GM12878 (cell line): ENCODE results near the gene EPHA2. TPM values are rescaled to one million over a fixed set of nuclear protein-coding genes. Genes with fewer than 3 reads are reported as not detected.

Source experiments
- ATAC-seq: fragments of 200-7000 bp; cut with Tn5 transposase; 3 replicates; pipeline ENCODE4 v1.9.1; 2020; ENCODE audit warnings: mild to moderate bottlenecking, moderate library complexity
- BruUV-seq: library from RNA; stranded (reverse); fragments of 400-500 nt; replicated peaks from 2 replicates; lab custom pipeline; 2021; lab: Mats Ljungman, UMichigan
- CTCF ChIA-PET: fragments of 300-600 bp; sonication (Branson Sonifier 250); formaldehyde crosslinking; extraction: SDS; loops from one replicate; lab custom pipeline; 2021; ENCODE audit warnings: inconsistent platforms; lab: Yijun Ruan, JAX
- POLR2A ChIA-PET: fragments of 350-600 bp; formaldehyde crosslinking; extraction: SDS; loops from one replicate; lab custom pipeline; 2021; ENCODE audit warnings: inconsistent platforms; lab: Charles Lee
- RAD21 ChIA-PET: fragments of 300-600 bp; sonication (Branson Sonifier 250); formaldehyde crosslinking; loops from one replicate; lab custom pipeline; 2023; ENCODE audit warnings: antibody characterized with exemption; ENCODE audit not compliant: unreplicated experiment; lab: Charles Lee
- SMC1A ChIA-PET: fragments of 300-600 bp; sonication (Branson Sonifier 250); formaldehyde crosslinking; loops from one replicate; lab custom pipeline; 2023; ENCODE audit not compliant: unreplicated experiment, uncharacterized antibody; lab: Charles Lee
- DNase-seq: peaks from one replicate; pipeline ENCODE4 v3.0.0-alpha.2; 2011; ENCODE audit warnings: low read depth, low spot score
- FAIRE-seq: peaks from 3 replicates; lab custom pipeline; 2011; peaks lifted over from hg19 to GRCh38; lab: Jason Lieb, UNC
- H2AFZ ChIP-seq: 2 replicates; pipeline ENCODE4 v1.6.0; 2011; ENCODE audit warnings: low read depth, low read length, control low read depth; ENCODE audit not compliant: control insufficient read depth
- H3K27ac ChIP-seq: 2 replicates; pipeline ENCODE4 v1.5.1; 2011; ENCODE audit warnings: control low read depth; ENCODE audit not compliant: control insufficient read depth, insufficient read depth
- H3K27me3 ChIP-seq, 2 experiments: replicated peaks in 1 of 2; 2 replicates each; pipeline versions ENCODE4 v1.6.0 to v1.6.1; 2011; ENCODE audit warnings: low read length in 1 of 2; ENCODE audit not compliant: control insufficient read depth in 2 of 2, insufficient read depth in 2 of 2
- H3K36me3 ChIP-seq, 2 experiments: 2 replicates each; pipeline ENCODE4 v1.5.1; 2011; ENCODE audit warnings: low read length in 1 of 2; ENCODE audit not compliant: control insufficient read depth in 2 of 2, insufficient read depth in 2 of 2
- H3K4me1 ChIP-seq: 2 replicates; pipeline ENCODE4 v1.6.1; 2011; ENCODE audit warnings: mild to moderate bottlenecking, low read length, moderate library complexity, mixed read lengths; ENCODE audit not compliant: control insufficient read depth, insufficient read depth
- H3K4me2 ChIP-seq: 2 replicates; pipeline ENCODE4 v1.6.0; 2011; ENCODE audit warnings: control low read depth; ENCODE audit not compliant: control insufficient read depth, insufficient read depth
- H3K4me3 ChIP-seq: fragments of 200-600 bp; sonication (generic); 2 replicates; pipeline ENCODE4 v1.5.1; 2016
- H3K79me2 ChIP-seq: 2 replicates; pipeline ENCODE4 v1.6.0; 2011; ENCODE audit warnings: low read length; ENCODE audit not compliant: control insufficient read depth, insufficient read depth
- H3K9ac ChIP-seq: 2 replicates; pipeline ENCODE4 v1.8.0; 2011; ENCODE audit warnings: low read length, control low read depth, mixed read lengths; ENCODE audit not compliant: control insufficient read depth, insufficient read depth
- H3K9me3 ChIP-seq: replicated peaks from 3 replicates; pipeline ENCODE4 v1.5.1; 2011; ENCODE audit warnings: mild to moderate bottlenecking, low read length; ENCODE audit not compliant: control insufficient read depth, insufficient read depth
- H4K20me1 ChIP-seq: 2 replicates; pipeline ENCODE4 v1.6.0; 2011; ENCODE audit not compliant: control insufficient read depth, insufficient read depth
- CREM ChIP-seq: IDR thresholded peaks from 2 replicates; pipeline ENCODE4 v1.6.1; 2014; ENCODE audit warnings: antibody characterized with exemption, low read depth
- FOXK2 ChIP-seq: fragments of 450-650 bp; IDR thresholded peaks from 2 replicates; pipeline ENCODE4 v1.6.1; 2017; ENCODE audit warnings: mild to moderate bottlenecking, moderate library complexity
- POLR2A ChIP-seq: IDR thresholded peaks from 2 replicates; pipeline ENCODE4 v1.6.1; 2011; ENCODE audit warnings: low read depth, mild to moderate bottlenecking, low read length
- SMAD1 ChIP-seq: fragments of 450-650 bp; IDR thresholded peaks from 2 replicates; pipeline ENCODE4 v1.6.1; 2018; ENCODE audit warnings: mild to moderate bottlenecking, low read depth; ENCODE audit not compliant: partially characterized antibody
- TBL1XR1 ChIP-seq: IDR thresholded peaks from 2 replicates; pipeline ENCODE4 v1.6.1; 2012; ENCODE audit warnings: low read depth, low read length, improper control_type of control experiment
- ZNF207 ChIP-seq: fragments of 450-650 bp; IDR thresholded peaks from 2 replicates; pipeline ENCODE4 v1.6.1; 2014; ENCODE audit warnings: antibody characterized with exemption, mild to moderate bottlenecking, borderline replicate concordance
- WGBS: methylation state at CpG from one replicate; pipeline ENCODE4 v1.1.6; 2016; ENCODE audit warnings: low lambda C conversion rate; ENCODE audit not compliant: insufficient replicate concordance, insufficient coverage; ENCODE audit errors: missing lambda C conversion rate; 5-methylcytosine and 5-hydroxymethylcytosine counted together
- in situ Hi-C: fragments of 300-500 bp; cut with MboI; formaldehyde crosslinking; loops from 9 replicates; pipeline ENCODE4 v1.14.3; 2018; ENCODE audit warnings: mixed read lengths
- intact Hi-C: fragments of 100-400 bp; cut with micrococcal nuclease; formaldehyde crosslinking; loops from one replicate; pipeline ENCODE4 v1.14.2; 2022; ENCODE audit not compliant: unreplicated experiment
- polyA plus RNA-seq, 11 experiments: library from polyadenylated mRNA; depleted of rRNA in 4 of 11; unstranded in 6 of 11; stranded (reverse) in 5 of 11; fragments of >200 nt; fragmentation: Nextera tagmentation in 4 of 11; fragmentation: Illumina TruSeq in 1 of 11; extraction: Ambion mirVana in 4 of 11; extraction: Trizol in 1 of 11; gene quantifications; 1 replicate in 1 of 11; 2 replicates in 10 of 11; pipeline versions ENCODE4 v1.2.1 to v1.2.3, GENCODE V29; 2011 to 2016; ENCODE audit warnings: inconsistent platforms in 2 of 11, missing spikeins in 2 of 11, low read depth in 1 of 11
- total RNA-seq, 4 experiments: library from RNA; depleted of rRNA in 3 of 4; stranded (reverse); fragments of >200 nt in 3 of 4; fragmentation: Illumina TruSeq in 1 of 4; extraction: Trizol in 1 of 4; gene quantifications; 2 replicates each; pipeline versions ENCODE4 v1.2.1 to v1.2.3, GENCODE V29; 2013 to 2021
- TF ChIP-seq, protein P1 (sequence below): IDR thresholded peaks from 2 replicates; pipeline ENCODE4 v1.6.1; 2012; ENCODE audit warnings: improper control_type of control experiment, low read depth, low read length; ENCODE audit not compliant: insufficient replicate concordance
- TF ChIP-seq, protein P2 (sequence below): fragments of 450-650 bp; IDR thresholded peaks from 2 replicates; pipeline ENCODE4 v1.6.1; 2017; ENCODE audit warnings: low read depth, mild to moderate bottlenecking, moderate library complexity
- TF ChIP-seq, protein P3 (sequence below): fragments of 450-650 bp; IDR thresholded peaks from 2 replicates; pipeline ENCODE4 v1.6.1; 2017; ENCODE audit warnings: antibody characterized with exemption, mild to moderate bottlenecking, moderate library complexity
- TF ChIP-seq, protein P4 (sequence below): fragments of 450-650 bp; conservative IDR thresholded peaks from 2 replicates; pipeline ENCODE4 v1.6.1; 2017; ENCODE audit warnings: mild to moderate bottlenecking, moderate library complexity

Gene EPHA2
- total and polyA plus RNA-seq, 10 of the 15 experiments (the other 5 are each of a cell fraction or from before 2014, with no cell fraction given): 0.04 to 0.51 (median 0.23) TPM; not detected in 2

DNA sequence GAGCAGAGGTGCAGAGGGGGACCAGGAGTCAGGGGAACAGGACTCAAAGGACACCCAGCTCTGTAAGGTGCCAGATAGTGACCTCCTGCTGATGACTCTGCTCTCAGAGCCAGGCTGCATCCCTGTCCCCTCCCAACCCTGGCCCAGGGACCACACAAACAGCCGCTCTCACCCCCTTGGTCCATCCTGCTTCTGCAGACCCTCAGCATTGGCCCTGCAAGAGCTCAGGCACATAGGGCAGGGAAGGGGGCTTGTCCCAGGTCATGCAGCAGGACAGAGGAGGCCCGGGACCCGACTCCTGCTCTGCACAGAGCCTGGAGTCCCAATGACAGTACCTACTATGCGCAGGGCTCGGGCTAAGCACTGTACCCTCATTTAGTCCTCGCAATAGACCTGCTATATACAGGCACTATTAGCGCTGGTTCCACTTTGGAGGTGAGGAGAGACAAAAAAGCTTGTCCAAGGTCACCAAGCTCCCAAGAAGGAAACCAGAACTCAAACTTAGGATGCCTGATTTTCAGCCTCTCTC is 15.7 kb downstream of the EPHA2 start (continued):
- TF ChIP-seq, protein P1, sequence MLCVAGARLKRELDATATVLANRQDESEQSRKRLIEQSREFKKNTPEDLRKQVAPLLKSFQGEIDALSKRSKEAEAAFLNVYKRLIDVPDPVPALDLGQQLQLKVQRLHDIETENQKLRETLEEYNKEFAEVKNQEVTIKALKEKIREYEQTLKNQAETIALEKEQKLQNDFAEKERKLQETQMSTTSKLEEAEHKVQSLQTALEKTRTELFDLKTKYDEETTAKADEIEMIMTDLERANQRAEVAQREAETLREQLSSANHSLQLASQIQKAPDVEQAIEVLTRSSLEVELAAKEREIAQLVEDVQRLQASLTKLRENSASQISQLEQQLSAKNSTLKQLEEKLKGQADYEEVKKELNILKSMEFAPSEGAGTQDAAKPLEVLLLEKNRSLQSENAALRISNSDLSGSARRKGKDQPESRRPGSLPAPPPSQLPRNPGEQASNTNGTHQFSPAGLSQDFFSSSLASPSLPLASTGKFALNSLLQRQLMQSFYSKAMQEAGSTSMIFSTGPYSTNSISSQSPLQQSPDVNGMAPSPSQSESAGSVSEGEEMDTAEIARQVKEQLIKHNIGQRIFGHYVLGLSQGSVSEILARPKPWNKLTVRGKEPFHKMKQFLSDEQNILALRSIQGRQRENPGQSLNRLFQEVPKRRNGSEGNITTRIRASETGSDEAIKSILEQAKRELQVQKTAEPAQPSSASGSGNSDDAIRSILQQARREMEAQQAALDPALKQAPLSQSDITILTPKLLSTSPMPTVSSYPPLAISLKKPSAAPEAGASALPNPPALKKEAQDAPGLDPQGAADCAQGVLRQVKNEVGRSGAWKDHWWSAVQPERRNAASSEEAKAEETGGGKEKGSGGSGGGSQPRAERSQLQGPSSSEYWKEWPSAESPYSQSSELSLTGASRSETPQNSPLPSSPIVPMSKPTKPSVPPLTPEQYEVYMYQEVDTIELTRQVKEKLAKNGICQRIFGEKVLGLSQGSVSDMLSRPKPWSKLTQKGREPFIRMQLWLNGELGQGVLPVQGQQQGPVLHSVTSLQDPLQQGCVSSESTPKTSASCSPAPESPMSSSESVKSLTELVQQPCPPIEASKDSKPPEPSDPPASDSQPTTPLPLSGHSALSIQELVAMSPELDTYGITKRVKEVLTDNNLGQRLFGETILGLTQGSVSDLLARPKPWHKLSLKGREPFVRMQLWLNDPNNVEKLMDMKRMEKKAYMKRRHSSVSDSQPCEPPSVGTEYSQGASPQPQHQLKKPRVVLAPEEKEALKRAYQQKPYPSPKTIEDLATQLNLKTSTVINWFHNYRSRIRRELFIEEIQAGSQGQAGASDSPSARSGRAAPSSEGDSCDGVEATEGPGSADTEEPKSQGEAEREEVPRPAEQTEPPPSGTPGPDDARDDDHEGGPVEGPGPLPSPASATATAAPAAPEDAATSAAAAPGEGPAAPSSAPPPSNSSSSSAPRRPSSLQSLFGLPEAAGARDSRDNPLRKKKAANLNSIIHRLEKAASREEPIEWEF: no peak
- TF ChIP-seq TBL1XR1 (no peak), POLR2A (no peak)
- TF ChIP-seq, protein P2, sequence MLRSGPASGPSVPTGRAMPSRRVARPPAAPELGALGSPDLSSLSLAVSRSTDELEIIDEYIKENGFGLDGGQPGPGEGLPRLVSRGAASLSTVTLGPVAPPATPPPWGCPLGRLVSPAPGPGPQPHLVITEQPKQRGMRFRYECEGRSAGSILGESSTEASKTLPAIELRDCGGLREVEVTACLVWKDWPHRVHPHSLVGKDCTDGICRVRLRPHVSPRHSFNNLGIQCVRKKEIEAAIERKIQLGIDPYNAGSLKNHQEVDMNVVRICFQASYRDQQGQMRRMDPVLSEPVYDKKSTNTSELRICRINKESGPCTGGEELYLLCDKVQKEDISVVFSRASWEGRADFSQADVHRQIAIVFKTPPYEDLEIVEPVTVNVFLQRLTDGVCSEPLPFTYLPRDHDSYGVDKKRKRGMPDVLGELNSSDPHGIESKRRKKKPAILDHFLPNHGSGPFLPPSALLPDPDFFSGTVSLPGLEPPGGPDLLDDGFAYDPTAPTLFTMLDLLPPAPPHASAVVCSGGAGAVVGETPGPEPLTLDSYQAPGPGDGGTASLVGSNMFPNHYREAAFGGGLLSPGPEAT: no peak
- TF ChIP-seq, all 136 proteins: peak for 0

DNA sequence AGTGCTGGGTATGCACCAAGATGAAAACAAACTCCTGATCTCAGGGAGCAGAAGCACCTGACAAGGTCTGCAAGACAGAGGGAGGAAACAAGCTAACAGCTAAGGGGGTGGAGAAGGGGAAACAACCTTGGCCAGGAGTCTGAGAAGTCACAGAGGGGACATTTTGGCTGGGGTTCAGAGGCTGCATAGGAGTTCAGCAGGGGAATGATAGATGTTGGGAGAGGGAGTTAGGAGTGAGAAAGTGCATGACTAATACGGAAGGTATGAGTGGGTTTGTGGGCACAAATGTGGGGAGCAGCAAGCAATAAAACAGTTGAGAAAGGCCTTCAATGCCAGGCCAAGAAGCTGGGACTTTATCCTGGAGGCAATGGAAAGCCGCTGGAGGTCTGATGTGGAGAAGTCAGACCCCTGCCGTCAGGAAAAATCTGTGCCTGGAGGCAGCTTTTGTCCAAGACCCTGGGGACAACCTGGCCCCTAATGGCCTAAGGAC is 16.4 kb downstream of the EPHA2 start:
- ChIA-PET RAD21 (interaction anchor here (0.8 kb wide), 1 partner anchor 60 kb away, joined by 3 read pairs; no protein-coding TSS in a partner anchor), POLR2A (interaction anchor here (0.6 kb wide), 1 partner anchor 9 kb away, joined by 5 read pairs; no protein-coding TSS in a partner anchor), CTCF (interaction anchor here (1.0 to 1.4 kb wide), 2 partner anchors 56 to 60 kb away, joined by 3 read pairs; no protein-coding TSS in a partner anchor), SMC1A (no interaction called here)
- FAIRE-seq (no peak), DNase-seq (no peak), ATAC-seq (no peak; the same call in 2 of the 3 replicates)
- H3K27me3 ChIP-seq: no peaks in the 10 kb centered on the region
- in situ Hi-C loops: no loop called here
- no peak overlapping the region for H2AFZ ChIP-seq
- H3K4me2 ChIP-seq: no peak overlapping the region
- no peak overlapping the region for H3K4me3 ChIP-seq
- no peaks in the 10 kb centered on the region for H4K20me1 ChIP-seq
- peaks cover 13% of the 10 kb centered on the region for H3K4me1 ChIP-seq
- intact Hi-C loops: no loop called here
- 50% methylated on average over 3 of the region's 3 CpGs for WGBS
- no peak overlapping the region for H3K9ac ChIP-seq
- no peaks in the 10 kb centered on the region for H3K79me2 ChIP-seq
- H3K9me3 ChIP-seq: no peaks in the 10 kb centered on the region
- no peak overlapping the region for H3K27ac ChIP-seq
- no peaks in the 10 kb centered on the region for H3K36me3 ChIP-seq
- no TSS peak for BruUV-seq
- no peak for TF ChIP-seq SMAD1
- TF ChIP-seq, protein P3, sequence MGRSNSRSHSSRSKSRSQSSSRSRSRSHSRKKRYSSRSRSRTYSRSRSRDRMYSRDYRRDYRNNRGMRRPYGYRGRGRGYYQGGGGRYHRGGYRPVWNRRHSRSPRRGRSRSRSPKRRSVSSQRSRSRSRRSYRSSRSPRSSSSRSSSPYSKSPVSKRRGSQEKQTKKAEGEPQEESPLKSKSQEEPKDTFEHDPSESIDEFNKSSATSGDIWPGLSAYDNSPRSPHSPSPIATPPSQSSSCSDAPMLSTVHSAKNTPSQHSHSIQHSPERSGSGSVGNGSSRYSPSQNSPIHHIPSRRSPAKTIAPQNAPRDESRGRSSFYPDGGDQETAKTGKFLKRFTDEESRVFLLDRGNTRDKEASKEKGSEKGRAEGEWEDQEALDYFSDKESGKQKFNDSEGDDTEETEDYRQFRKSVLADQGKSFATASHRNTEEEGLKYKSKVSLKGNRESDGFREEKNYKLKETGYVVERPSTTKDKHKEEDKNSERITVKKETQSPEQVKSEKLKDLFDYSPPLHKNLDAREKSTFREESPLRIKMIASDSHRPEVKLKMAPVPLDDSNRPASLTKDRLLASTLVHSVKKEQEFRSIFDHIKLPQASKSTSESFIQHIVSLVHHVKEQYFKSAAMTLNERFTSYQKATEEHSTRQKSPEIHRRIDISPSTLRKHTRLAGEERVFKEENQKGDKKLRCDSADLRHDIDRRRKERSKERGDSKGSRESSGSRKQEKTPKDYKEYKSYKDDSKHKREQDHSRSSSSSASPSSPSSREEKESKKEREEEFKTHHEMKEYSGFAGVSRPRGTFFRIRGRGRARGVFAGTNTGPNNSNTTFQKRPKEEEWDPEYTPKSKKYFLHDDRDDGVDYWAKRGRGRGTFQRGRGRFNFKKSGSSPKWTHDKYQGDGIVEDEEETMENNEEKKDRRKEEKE: no peak
- TF ChIP-seq FOXK2: no peak
- no peak for TF ChIP-seq CREM
- no peak for TF ChIP-seq ZNF207
- TF ChIP-seq, protein P4, sequence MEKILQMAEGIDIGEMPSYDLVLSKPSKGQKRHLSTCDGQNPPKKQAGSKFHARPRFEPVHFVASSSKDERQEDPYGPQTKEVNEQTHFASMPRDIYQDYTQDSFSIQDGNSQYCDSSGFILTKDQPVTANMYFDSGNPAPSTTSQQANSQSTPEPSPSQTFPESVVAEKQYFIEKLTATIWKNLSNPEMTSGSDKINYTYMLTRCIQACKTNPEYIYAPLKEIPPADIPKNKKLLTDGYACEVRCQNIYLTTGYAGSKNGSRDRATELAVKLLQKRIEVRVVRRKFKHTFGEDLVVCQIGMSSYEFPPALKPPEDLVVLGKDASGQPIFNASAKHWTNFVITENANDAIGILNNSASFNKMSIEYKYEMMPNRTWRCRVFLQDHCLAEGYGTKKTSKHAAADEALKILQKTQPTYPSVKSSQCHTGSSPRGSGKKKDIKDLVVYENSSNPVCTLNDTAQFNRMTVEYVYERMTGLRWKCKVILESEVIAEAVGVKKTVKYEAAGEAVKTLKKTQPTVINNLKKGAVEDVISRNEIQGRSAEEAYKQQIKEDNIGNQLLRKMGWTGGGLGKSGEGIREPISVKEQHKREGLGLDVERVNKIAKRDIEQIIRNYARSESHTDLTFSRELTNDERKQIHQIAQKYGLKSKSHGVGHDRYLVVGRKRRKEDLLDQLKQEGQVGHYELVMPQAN: no peak
